GM12878 (cell line): ENCODE measurements around the gene CACNA2D3. TPM values are rescaled to one million over a fixed set of nuclear protein-coding genes. Genes with fewer than 3 reads are reported as not detected.

Experiments
- ATAC-seq: fragments of 200-7000 bp; cut with Tn5 transposase; 3 replicates; pipeline ENCODE4 v1.9.1; 2020; ENCODE audit warnings: mild to moderate bottlenecking, moderate library complexity
- BruUV-seq: library from RNA; stranded (reverse); fragments of 400-500 nt; replicated peaks from 2 replicates; lab custom pipeline; 2021; lab: Mats Ljungman, UMichigan
- CTCF ChIA-PET: fragments of 300-600 bp; sonication (Branson Sonifier 250); formaldehyde crosslinking; extraction: SDS; loops from one replicate; lab custom pipeline; 2021; ENCODE audit warnings: inconsistent platforms; lab: Yijun Ruan, JAX
- POLR2A ChIA-PET: fragments of 350-600 bp; formaldehyde crosslinking; extraction: SDS; loops from one replicate; lab custom pipeline; 2021; ENCODE audit warnings: inconsistent platforms; lab: Charles Lee
- RAD21 ChIA-PET: fragments of 300-600 bp; sonication (Branson Sonifier 250); formaldehyde crosslinking; loops from one replicate; lab custom pipeline; 2023; ENCODE audit warnings: antibody characterized with exemption; ENCODE audit not compliant: unreplicated experiment; lab: Charles Lee
- SMC1A ChIA-PET: fragments of 300-600 bp; sonication (Branson Sonifier 250); formaldehyde crosslinking; loops from one replicate; lab custom pipeline; 2023; ENCODE audit not compliant: unreplicated experiment, uncharacterized antibody; lab: Charles Lee
- DNase-seq: peaks from one replicate; pipeline ENCODE4 v3.0.0-alpha.2; 2011; ENCODE audit warnings: low read depth, low spot score
- FAIRE-seq: peaks from 3 replicates; lab custom pipeline; 2011; peaks lifted over from hg19 to GRCh38; lab: Jason Lieb, UNC
- H2AFZ ChIP-seq: 2 replicates; pipeline ENCODE4 v1.6.0; 2011; ENCODE audit warnings: low read depth, low read length, control low read depth; ENCODE audit not compliant: control insufficient read depth
- H3K27ac ChIP-seq: 2 replicates; pipeline ENCODE4 v1.5.1; 2011; ENCODE audit warnings: control low read depth; ENCODE audit not compliant: control insufficient read depth, insufficient read depth
- H3K27me3 ChIP-seq, 2 experiments: replicated peaks in 1 of 2; 2 replicates each; pipeline versions ENCODE4 v1.6.0 to v1.6.1; 2011; ENCODE audit warnings: low read length in 1 of 2; ENCODE audit not compliant: control insufficient read depth in 2 of 2, insufficient read depth in 2 of 2
- H3K36me3 ChIP-seq, 2 experiments: 2 replicates each; pipeline ENCODE4 v1.5.1; 2011; ENCODE audit warnings: low read length in 1 of 2; ENCODE audit not compliant: control insufficient read depth in 2 of 2, insufficient read depth in 2 of 2
- H3K4me1 ChIP-seq: 2 replicates; pipeline ENCODE4 v1.6.1; 2011; ENCODE audit warnings: mild to moderate bottlenecking, low read length, moderate library complexity, mixed read lengths; ENCODE audit not compliant: control insufficient read depth, insufficient read depth
- H3K4me2 ChIP-seq: 2 replicates; pipeline ENCODE4 v1.6.0; 2011; ENCODE audit warnings: control low read depth; ENCODE audit not compliant: control insufficient read depth, insufficient read depth
- H3K4me3 ChIP-seq: fragments of 200-600 bp; sonication (generic); 2 replicates; pipeline ENCODE4 v1.5.1; 2016
- H3K79me2 ChIP-seq: 2 replicates; pipeline ENCODE4 v1.6.0; 2011; ENCODE audit warnings: low read length; ENCODE audit not compliant: control insufficient read depth, insufficient read depth
- H3K9ac ChIP-seq: 2 replicates; pipeline ENCODE4 v1.8.0; 2011; ENCODE audit warnings: low read length, control low read depth, mixed read lengths; ENCODE audit not compliant: control insufficient read depth, insufficient read depth
- H3K9me3 ChIP-seq: replicated peaks from 3 replicates; pipeline ENCODE4 v1.5.1; 2011; ENCODE audit warnings: mild to moderate bottlenecking, low read length; ENCODE audit not compliant: control insufficient read depth, insufficient read depth
- H4K20me1 ChIP-seq: 2 replicates; pipeline ENCODE4 v1.6.0; 2011; ENCODE audit not compliant: control insufficient read depth, insufficient read depth
- BRCA1 ChIP-seq: IDR thresholded peaks from 2 replicates; pipeline ENCODE4 v1.6.1; 2011; ENCODE audit warnings: low read depth, low read length, improper control_type of control experiment
- CHD1 ChIP-seq: IDR thresholded peaks from 2 replicates; pipeline ENCODE4 v1.6.1; 2012; ENCODE audit warnings: low read depth, low read length, improper control_type of control experiment
- EP300 ChIP-seq, 2 experiments: fragments of 150-350 bp in 1 of 2; IDR thresholded peaks; 2 replicates each; pipeline ENCODE4 v1.6.1; 2011 to 2012; ENCODE audit warnings: low read depth in 2 of 2, low read length in 2 of 2, borderline replicate concordance in 1 of 2, improper control_type of control experiment in 1 of 2, inconsistent platforms in 1 of 2; ENCODE audit not compliant: control insufficient read depth in 1 of 2
- ESRRA ChIP-seq: IDR thresholded peaks from 2 replicates; pipeline ENCODE4 v1.6.1; 2012; ENCODE audit warnings: mild to moderate bottlenecking, low read length, improper control_type of control experiment
- GATAD2B ChIP-seq: fragments of 450-650 bp; conservative IDR thresholded peaks from 2 replicates; pipeline ENCODE4 v1.6.1; 2017; ENCODE audit warnings: low read depth, mild to moderate bottlenecking, moderate library complexity
- MYC ChIP-seq: IDR thresholded peaks from 2 replicates; pipeline ENCODE4 v1.6.1; 2011; ENCODE audit warnings: mild to moderate bottlenecking, low read length, moderate library complexity, inconsistent platforms; ENCODE audit not compliant: insufficient read depth, insufficient replicate concordance, insufficient read length, severe bottlenecking
- NFYA ChIP-seq: IDR thresholded peaks from 2 replicates; pipeline ENCODE4 v1.6.1; 2011; ENCODE audit warnings: low read depth, mild to moderate bottlenecking, low read length, improper control_type of control experiment, borderline replicate concordance
- SIX5 ChIP-seq: IDR thresholded peaks from 2 replicates; pipeline ENCODE4 v1.6.1; 2011; ENCODE audit warnings: mild to moderate bottlenecking, low read depth, low read length, moderate library complexity; ENCODE audit not compliant: severe bottlenecking
- SPI1 ChIP-seq: IDR thresholded peaks from 2 replicates; pipeline ENCODE4 v1.6.1; 2011; ENCODE audit warnings: low read depth, mild to moderate bottlenecking, low read length, moderate library complexity, borderline replicate concordance; ENCODE audit not compliant: insufficient read depth
- WGBS: methylation state at CpG from one replicate; pipeline ENCODE4 v1.1.6; 2016; ENCODE audit warnings: low lambda C conversion rate; ENCODE audit not compliant: insufficient replicate concordance, insufficient coverage; ENCODE audit errors: missing lambda C conversion rate; 5-methylcytosine and 5-hydroxymethylcytosine counted together
- in situ Hi-C: fragments of 300-500 bp; cut with MboI; formaldehyde crosslinking; loops from 9 replicates; pipeline ENCODE4 v1.14.3; 2018; ENCODE audit warnings: mixed read lengths
- intact Hi-C: fragments of 100-400 bp; cut with micrococcal nuclease; formaldehyde crosslinking; loops from one replicate; pipeline ENCODE4 v1.14.2; 2022; ENCODE audit not compliant: unreplicated experiment
- polyA plus RNA-seq, 11 experiments: library from polyadenylated mRNA; depleted of rRNA in 4 of 11; unstranded in 6 of 11; stranded (reverse) in 5 of 11; fragments of >200 nt; fragmentation: Nextera tagmentation in 4 of 11; fragmentation: Illumina TruSeq in 1 of 11; extraction: Ambion mirVana in 4 of 11; extraction: Trizol in 1 of 11; gene quantifications; 1 replicate in 1 of 11; 2 replicates in 10 of 11; pipeline versions ENCODE4 v1.2.1 to v1.2.3, GENCODE V29; 2011 to 2016; ENCODE audit warnings: inconsistent platforms in 2 of 11, missing spikeins in 2 of 11, low read depth in 1 of 11
- total RNA-seq, 4 experiments: library from RNA; depleted of rRNA in 3 of 4; stranded (reverse); fragments of >200 nt in 3 of 4; fragmentation: Illumina TruSeq in 1 of 4; extraction: Trizol in 1 of 4; gene quantifications; 2 replicates each; pipeline versions ENCODE4 v1.2.1 to v1.2.3, GENCODE V29; 2013 to 2021
- TF ChIP-seq, protein P1 (sequence below): fragments of 450-650 bp; IDR thresholded peaks from 2 replicates; pipeline ENCODE4 v1.6.1; 2017; ENCODE audit warnings: mild to moderate bottlenecking, moderate library complexity
- TF ChIP-seq, protein P2 (sequence below): IDR thresholded peaks from 2 replicates; pipeline ENCODE4 v1.6.1; 2012; ENCODE audit warnings: low read depth, low read length, improper control_type of control experiment
- TF ChIP-seq, protein P3 (sequence below): fragments of 450-650 bp; IDR thresholded peaks from 2 replicates; pipeline ENCODE4 v1.6.1; 2014; ENCODE audit warnings: mild to moderate bottlenecking

The CACNA2D3 gene
- total and polyA plus RNA-seq, 10 of the 15 experiments (the other 5 are each of a cell fraction or from before 2014, with no cell fraction given): not detected

DNA sequence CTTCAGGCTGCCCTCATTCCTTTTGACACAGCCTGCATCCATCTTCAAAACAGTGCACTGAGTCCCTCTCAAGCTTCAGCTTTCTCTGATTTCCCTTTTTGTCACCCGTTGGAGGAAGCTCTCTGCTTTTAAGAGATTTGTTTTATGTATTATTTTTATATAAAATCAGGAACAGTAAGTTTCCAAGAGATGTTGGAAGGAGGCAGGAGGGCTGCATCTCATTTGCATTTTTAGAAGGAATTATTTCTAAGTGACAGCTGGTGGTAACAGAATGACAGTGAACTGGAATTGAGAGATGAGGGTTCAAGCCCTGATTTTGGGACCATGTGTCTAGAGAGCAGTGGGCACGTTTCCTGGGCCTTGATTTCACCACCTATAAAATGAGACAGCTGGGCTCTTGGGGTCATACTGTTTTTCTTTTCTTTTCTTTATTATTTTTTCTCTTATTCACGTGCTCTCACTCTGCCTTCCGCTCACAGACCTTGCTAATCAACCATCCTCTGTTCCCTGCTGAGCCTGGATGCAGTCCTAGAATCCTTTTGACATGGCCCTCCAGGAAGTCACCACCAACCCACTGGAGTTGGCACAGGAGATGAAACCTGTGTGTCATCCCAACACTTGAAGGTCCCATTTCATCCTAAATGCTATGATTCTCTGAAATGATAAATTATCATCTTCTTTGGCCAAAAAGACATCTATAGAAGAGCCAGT lies 148.6 kb downstream of the CACNA2D3 start (continued):
- no peak for TF ChIP-seq MYC

DNA sequence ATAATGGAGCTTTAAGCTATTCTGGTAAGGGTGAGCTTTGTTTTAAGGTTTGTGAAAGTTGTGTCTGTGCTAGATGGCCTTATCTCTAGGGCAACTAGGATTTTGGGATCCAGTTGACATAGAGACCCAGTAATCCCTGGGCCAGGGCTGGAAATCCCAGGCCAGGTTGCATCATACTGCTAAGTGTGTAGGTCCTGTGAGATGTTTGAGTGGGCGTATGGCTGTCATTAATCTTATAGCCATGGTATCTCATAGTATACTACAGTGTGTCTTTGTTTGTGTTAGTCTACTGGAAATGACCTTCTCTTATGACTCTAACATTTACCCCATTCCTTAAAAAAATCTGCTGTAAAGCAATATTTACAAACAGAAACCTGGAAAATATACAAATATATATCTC lies 151.4 kb downstream of the CACNA2D3 start:
- no peaks in the 10 kb centered on the region for H3K79me2 ChIP-seq
- in situ Hi-C loops (no loop called here), intact Hi-C loops (no loop called here)
- 8% methylated on average over 1 of the region's 1 CpG for WGBS
- H3K27me3 ChIP-seq: no peaks in the 10 kb centered on the region
- ChIA-PET RAD21 (no interaction called here), POLR2A (no interaction called here), SMC1A (no interaction called here), CTCF (no interaction called here)
- H2AFZ ChIP-seq: no peak overlapping the region
- H3K36me3 ChIP-seq: no peaks in the 10 kb centered on the region
- BruUV-seq: no TSS peak
- no peak overlapping the region for H3K4me2 ChIP-seq
- H3K4me1 ChIP-seq: no peaks in the 10 kb centered on the region
- no peaks in the 10 kb centered on the region for H3K9me3 ChIP-seq
- no peak overlapping the region for H3K4me3 ChIP-seq
- ATAC-seq (no peak), FAIRE-seq (no peak), DNase-seq (no peak)
- H3K27ac ChIP-seq: no peak overlapping the region
- no peak overlapping the region for H3K9ac ChIP-seq
- H4K20me1 ChIP-seq: no peaks in the 10 kb centered on the region
- TF ChIP-seq, protein P1, sequence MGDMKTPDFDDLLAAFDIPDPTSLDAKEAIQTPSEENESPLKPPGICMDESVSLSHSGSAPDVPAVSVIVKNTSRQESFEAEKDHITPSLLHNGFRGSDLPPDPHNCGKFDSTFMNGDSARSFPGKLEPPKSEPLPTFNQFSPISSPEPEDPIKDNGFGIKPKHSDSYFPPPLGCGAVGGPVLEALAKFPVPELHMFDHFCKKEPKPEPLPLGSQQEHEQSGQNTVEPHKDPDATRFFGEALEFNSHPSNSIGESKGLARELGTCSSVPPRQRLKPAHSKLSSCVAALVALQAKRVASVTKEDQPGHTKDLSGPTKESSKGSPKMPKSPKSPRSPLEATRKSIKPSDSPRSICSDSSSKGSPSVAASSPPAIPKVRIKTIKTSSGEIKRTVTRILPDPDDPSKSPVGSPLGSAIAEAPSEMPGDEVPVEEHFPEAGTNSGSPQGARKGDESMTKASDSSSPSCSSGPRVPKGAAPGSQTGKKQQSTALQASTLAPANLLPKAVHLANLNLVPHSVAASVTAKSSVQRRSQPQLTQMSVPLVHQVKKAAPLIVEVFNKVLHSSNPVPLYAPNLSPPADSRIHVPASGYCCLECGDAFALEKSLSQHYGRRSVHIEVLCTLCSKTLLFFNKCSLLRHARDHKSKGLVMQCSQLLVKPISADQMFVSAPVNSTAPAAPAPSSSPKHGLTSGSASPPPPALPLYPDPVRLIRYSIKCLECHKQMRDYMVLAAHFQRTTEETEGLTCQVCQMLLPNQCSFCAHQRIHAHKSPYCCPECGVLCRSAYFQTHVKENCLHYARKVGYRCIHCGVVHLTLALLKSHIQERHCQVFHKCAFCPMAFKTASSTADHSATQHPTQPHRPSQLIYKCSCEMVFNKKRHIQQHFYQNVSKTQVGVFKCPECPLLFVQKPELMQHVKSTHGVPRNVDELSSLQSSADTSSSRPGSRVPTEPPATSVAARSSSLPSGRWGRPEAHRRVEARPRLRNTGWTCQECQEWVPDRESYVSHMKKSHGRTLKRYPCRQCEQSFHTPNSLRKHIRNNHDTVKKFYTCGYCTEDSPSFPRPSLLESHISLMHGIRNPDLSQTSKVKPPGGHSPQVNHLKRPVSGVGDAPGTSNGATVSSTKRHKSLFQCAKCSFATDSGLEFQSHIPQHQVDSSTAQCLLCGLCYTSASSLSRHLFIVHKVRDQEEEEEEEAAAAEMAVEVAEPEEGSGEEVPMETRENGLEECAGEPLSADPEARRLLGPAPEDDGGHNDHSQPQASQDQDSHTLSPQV: no peak
- TF ChIP-seq SIX5 (no peak), GATAD2B (no peak), MYC (no peak), NFYA (no peak), ESRRA (no peak), CHD1 (no peak), BRCA1 (no peak), SPI1 (no peak), EP300 (IDR thresholded peaks at IDR 0.05; ENCODE audit: borderline replicate concordance in 1 of 2, control insufficient read depth in 1 of 2, low read depth in 2 of 2, low read length in 2 of 2) (no peak)
- TF ChIP-seq, protein P2, sequence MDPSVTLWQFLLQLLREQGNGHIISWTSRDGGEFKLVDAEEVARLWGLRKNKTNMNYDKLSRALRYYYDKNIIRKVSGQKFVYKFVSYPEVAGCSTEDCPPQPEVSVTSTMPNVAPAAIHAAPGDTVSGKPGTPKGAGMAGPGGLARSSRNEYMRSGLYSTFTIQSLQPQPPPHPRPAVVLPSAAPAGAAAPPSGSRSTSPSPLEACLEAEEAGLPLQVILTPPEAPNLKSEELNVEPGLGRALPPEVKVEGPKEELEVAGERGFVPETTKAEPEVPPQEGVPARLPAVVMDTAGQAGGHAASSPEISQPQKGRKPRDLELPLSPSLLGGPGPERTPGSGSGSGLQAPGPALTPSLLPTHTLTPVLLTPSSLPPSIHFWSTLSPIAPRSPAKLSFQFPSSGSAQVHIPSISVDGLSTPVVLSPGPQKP: no peak
- TF ChIP-seq, protein P3, sequence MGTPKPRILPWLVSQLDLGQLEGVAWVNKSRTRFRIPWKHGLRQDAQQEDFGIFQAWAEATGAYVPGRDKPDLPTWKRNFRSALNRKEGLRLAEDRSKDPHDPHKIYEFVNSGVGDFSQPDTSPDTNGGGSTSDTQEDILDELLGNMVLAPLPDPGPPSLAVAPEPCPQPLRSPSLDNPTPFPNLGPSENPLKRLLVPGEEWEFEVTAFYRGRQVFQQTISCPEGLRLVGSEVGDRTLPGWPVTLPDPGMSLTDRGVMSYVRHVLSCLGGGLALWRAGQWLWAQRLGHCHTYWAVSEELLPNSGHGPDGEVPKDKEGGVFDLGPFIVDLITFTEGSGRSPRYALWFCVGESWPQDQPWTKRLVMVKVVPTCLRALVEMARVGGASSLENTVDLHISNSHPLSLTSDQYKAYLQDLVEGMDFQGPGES: no peak
